Measurements from ENCODE around the gene CEP170B. TPM values are rescaled to one million over a fixed set of nuclear protein-coding genes. Genes with fewer than 3 reads are reported as not detected.

The CEP170B gene
- total and polyA plus RNA-seq, 2 donors (not counting 3 experiments of a cell fraction or from before 2014, with no cell fraction given) = 13.9 to 38.6 TPM

DNA sequence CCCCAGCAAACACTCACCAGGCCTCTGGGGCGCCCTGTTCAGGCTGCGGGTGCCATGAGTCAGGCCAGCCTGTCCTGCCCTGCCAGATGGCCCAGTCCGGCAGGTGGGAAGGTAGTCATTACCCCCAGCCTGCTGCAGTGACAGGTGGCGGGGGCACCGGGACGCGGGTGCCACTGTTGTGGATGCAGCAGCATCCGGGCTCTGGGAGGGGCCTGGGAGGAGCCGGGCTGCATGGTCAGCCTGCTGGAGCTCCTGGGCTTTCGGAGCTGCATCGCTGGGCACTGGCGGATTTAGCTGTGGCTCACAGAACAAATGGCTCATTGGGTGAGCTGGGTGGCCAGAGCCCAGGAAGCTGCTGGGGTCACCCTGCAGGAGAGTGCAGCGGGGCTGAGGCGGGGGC, 13.5 kb downstream of the CEP170B start:
- peaks cover 0 to 26% of the 10 kb centered on the region in 2 experiments for H3K36me3 ChIP-seq (ENCODE audit: control insufficient read depth in 2 of 2, extremely low read depth in 1 of 2, insufficient read depth in 2 of 2, low read length in 2 of 2)
- ChIA-PET POLR2A (no interaction called here), CTCF (no interaction called here)
- DNase-seq (ENCODE audit: low read depth, low spot score) (no peak), FAIRE-seq (no peak)
- no peaks in the 10 kb centered on the region for H3K27me3 ChIP-seq (ENCODE audit: control insufficient read depth in 2 of 2, insufficient read depth in 2 of 2, low read length in 2 of 2)
- no peaks in the 10 kb centered on the region for H3K79me2 ChIP-seq (ENCODE audit: control insufficient read depth, insufficient read depth, low read length)
- dilution Hi-C loops (cut with MboI; ENCODE audit: extremely low pct_ligation_motif_present, low sequenced_read_pairs) (no loop called here), intact Hi-C loops (cut with micrococcal nuclease) (no loop called here)
- H3K27ac ChIP-seq (ENCODE audit: insufficient read depth, low read depth, low read length) = no peak overlapping the region
- no peaks in the 10 kb centered on the region for H3K9me3 ChIP-seq (replicated peaks; ENCODE audit: control insufficient read depth, insufficient read depth, low read length)
- no peaks in the 10 kb centered on the region for H3K4me1 ChIP-seq (ENCODE audit: control insufficient read depth, extremely low read depth, insufficient read depth, low read length)
- no peak overlapping the region for H2AFZ ChIP-seq (ENCODE audit: low read depth, low read length)
- no peaks in the 10 kb centered on the region for H4K20me1 ChIP-seq (replicated peaks; ENCODE audit: control insufficient read depth, extremely low read depth, insufficient read depth, low read length)
- no peak overlapping the region for H3K9ac ChIP-seq (replicated peaks; ENCODE audit: extremely low read depth, insufficient read depth, low read length)
- TF ChIP-seq POLR2A (IDR thresholded peaks at IDR 0.05; ENCODE audit: low read depth, low read length) (no peak), MYC (IDR thresholded peaks at IDR 0.05; ENCODE audit: low read depth, low read length) (no peak), EZH2 (IDR thresholded peaks at IDR 0.05; ENCODE audit: borderline replicate concordance, low read depth, low read length, severe bottlenecking) (no peak), POLR2AphosphoS5 (IDR thresholded peaks at IDR 0.05; ENCODE audit: insufficient read depth, low read depth, low read length) (no peak), GATA2 (IDR thresholded peaks at IDR 0.05; ENCODE audit: insufficient read depth, insufficient read length, low read depth, low read length) (no peak), FOS (IDR thresholded peaks at IDR 0.05; ENCODE audit: borderline replicate concordance, insufficient read depth, low read length) (no peak), JUN (IDR thresholded peaks at IDR 0.05; ENCODE audit: borderline replicate concordance, insufficient read depth, insufficient read length, low read depth) (no peak)
- TF ChIP-seq, protein P1, sequence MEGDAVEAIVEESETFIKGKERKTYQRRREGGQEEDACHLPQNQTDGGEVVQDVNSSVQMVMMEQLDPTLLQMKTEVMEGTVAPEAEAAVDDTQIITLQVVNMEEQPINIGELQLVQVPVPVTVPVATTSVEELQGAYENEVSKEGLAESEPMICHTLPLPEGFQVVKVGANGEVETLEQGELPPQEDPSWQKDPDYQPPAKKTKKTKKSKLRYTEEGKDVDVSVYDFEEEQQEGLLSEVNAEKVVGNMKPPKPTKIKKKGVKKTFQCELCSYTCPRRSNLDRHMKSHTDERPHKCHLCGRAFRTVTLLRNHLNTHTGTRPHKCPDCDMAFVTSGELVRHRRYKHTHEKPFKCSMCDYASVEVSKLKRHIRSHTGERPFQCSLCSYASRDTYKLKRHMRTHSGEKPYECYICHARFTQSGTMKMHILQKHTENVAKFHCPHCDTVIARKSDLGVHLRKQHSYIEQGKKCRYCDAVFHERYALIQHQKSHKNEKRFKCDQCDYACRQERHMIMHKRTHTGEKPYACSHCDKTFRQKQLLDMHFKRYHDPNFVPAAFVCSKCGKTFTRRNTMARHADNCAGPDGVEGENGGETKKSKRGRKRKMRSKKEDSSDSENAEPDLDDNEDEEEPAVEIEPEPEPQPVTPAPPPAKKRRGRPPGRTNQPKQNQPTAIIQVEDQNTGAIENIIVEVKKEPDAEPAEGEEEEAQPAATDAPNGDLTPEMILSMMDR (IDR thresholded peaks at IDR 0.05; ENCODE audit: extremely low read depth in 1 of 2, insufficient read depth in 1 of 2, low read depth in 1 of 2, low read length in 2 of 2) = no peak
- TF ChIP-seq, protein P2, sequence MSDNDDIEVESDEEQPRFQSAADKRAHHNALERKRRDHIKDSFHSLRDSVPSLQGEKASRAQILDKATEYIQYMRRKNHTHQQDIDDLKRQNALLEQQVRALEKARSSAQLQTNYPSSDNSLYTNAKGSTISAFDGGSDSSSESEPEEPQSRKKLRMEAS (IDR thresholded peaks at IDR 0.05; ENCODE audit: insufficient read depth, insufficient read length) = no peak
- H3K4me2 ChIP-seq (ENCODE audit: insufficient read depth, low read length) = no peak overlapping the region
- no peaks in the 10 kb centered on the region for H3K9me1 ChIP-seq (replicated peaks; ENCODE audit: control insufficient read depth, extremely low read depth, insufficient read depth, low read length)
- no peak overlapping the region for H3K4me3 ChIP-seq (replicated peaks in 1 of 3; ENCODE audit: insufficient read depth in 1 of 3, low read depth in 1 of 3, low read length in 3 of 3)
- BruUV-seq (replicated peaks) = no TSS peak
